Ramos (cell line): ENCODE data around the gene CLCNKA.
"Not testable (repeated sequence)": the region's sequence is repeated elsewhere in the genome, so short reads cannot be mapped to it uniquely, and the experiment has no call there.

Source experiments
- in situ Hi-C: fragments of 300-500 bp; cut with MboI; formaldehyde crosslinking; loops from one replicate; pipeline ENCODE4 v1.14.3; 2022; ENCODE audit warnings: low sequenced_read_pairs; ENCODE audit not compliant: unreplicated experiment

The CLCNKA gene

DNA sequence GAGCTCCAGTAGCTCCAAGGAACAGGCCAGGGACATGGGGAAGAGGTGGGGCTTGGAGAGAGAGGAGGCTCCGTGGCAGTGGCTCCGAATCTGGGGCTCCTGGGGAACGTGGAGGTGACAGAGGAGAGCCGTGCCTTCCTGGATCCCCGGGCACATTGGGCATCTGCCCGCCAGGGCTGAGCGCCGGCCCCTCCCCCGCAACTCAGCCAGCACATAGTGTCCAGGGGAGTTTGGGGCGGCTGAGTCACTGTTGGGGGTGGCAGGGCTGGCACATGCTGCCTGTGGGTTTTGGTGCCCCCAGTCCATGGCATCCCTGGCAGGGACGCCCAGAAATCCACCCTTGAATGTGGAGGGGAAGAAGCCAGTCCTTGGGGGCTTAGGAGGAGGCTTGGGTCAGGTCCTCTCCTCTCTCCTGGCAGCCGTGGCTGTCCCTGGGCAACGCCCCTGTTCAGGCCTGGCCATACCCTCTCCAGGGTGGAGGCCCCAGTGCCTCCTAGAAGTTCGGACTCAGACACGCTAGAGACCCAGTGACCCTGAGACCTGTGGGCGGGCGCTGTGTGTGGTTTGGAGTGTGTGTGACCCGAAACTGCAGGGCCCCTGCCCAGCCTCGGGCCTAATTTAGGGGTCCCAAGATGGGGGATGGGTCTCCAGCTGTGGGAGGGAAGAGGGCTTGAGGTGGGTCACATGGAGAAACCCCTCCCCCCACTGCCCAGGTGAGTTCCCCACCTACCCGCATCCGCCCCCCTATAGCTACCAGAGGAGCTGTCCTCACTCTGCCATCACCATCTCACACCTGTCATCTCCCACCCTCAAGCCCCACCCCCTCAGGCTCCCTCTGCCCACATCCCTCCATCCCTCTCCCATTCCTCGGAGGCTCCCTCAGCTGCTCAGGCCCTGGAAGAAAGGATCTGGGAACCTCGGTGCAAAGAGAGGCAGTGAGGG, 5.6 kb upstream of the CLCNKA start:
- in situ Hi-C loops = no loop called here

DNA sequence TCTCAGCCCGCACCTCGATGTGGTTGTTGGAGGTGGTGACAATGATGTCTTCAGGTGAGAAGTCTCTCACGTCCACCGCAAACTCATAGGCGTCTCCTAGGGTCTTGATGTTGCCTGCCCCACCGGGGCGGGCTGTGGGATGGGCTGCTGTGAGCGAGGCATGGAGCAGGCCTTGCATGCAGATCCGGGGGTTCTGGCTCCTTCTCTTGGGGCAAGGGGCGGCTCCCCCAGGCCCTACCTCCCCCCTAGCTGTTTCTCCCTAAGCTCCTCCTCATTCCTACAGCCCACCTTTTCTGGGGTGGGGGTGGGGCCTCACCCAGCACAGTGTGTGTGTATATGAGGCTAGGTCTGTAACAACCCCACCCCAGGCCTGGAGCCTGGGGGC, 4.8 kb upstream of the CLCNKA start:
- in situ Hi-C loops = no loop called here

DNA sequence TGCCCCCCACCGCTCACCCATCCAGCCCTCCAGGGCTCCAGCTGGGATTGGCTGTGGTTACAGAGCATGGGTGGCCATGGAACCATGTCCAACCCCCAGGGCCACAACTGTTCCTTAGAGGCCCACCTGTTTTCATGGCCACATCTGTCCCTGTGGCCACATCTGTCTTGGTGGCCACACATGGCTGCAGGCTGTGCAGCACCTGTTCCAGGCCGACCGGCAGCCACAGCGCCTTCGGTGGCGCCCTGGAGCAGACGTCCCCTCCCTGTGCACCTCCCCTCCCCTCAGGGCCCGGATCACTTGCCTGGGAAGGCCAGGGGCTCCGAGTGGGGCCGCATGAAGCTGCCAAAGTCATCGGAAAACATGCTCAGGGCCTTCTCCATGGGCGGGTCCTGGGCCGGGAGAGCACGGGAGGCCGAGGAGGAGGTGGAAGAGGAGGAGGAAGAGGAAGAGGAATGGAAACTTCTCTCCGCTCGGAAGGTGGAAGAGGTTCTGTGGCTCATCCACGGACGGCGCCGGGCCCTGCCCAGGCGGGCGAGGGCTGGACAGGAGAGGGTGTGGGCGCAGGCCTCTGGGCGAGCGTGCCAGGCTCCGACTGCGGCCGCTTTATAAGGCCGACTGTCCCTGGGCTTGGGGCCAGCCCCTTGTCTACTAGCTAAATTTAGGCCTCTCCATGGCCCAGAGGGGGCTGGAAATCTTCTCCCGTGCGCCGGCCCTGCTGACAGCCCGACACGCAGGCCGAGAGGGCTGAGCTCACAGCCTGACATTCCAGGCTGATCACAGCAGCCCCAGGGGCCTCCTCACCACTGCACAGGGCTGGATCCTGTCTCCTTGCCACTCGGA, 4.2 kb upstream of the CLCNKA start, which contains the start of gene HSPB7:
Gene HSPB7, minus strand, starts transcription at position 583 of the 843 bp plus-strand sequence. Its CDS starts 80 bp downstream, at position 503.
- in situ Hi-C loops = no loop called here

DNA sequence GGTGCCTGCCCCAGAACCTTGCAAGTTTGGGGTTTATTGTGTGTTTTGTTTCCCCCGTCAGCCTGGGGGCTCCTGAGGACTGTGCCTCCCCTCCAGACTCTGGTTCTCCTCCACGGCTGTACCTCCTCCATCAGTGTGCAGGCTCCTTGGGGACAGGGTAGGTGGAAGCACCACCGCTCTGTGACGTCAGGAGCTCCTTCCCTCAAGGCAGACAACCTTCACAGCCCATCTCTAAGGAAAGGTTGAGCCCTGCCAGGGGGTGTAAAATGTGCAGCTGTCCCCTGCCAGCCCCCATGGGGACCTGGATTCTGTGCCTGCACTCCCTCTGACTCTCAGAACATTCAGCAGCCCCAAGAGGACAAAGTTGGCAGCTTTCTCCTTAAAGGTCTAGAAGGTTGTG, 3.5 kb upstream of the CLCNKA start:
- in situ Hi-C loops = no loop called here

DNA sequence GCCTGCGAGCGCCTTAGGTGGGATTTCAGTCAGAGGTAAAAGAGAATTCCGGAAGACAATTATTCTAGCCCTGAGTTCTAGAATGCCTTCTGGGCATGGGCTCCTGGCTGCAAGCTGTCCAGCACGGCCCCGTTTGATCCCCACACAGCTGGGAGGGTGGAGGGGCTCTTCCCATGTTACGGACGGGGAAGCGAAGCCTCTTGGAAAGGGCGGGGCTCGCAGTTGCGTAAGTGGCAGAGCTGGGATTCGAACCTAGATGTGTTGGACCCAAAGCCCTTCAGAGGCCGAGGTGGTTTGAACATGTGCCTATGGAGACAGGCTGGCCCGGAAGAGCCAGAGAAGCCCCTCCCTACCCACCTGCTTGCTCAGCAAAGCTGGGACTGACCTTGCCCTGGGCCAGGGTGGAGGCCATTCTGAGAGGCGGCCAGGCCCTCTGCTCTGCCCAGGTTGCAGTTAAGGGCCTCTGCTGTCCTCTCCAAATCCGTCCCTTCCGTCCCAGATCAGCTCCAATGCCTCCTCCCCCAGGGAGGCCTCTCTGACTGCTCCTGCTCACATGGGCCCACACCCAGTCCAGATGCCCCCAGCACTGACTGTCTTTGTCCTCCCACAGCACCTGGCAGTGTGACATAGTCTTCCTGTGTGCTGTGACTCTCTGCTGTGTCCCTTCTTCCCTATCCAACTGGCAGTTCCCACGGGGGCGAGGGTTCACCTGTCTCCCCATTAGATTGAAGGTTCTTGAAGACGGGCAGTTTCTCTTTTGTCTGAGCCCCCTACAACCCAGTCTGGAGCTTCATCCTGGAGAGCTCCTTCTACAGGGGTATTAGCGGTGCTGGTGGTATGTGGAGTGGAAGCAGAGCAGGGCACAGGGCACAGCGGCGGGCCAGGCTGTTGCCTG, 2.8 kb upstream of the CLCNKA start:
- in situ Hi-C loops = no loop called here

DNA sequence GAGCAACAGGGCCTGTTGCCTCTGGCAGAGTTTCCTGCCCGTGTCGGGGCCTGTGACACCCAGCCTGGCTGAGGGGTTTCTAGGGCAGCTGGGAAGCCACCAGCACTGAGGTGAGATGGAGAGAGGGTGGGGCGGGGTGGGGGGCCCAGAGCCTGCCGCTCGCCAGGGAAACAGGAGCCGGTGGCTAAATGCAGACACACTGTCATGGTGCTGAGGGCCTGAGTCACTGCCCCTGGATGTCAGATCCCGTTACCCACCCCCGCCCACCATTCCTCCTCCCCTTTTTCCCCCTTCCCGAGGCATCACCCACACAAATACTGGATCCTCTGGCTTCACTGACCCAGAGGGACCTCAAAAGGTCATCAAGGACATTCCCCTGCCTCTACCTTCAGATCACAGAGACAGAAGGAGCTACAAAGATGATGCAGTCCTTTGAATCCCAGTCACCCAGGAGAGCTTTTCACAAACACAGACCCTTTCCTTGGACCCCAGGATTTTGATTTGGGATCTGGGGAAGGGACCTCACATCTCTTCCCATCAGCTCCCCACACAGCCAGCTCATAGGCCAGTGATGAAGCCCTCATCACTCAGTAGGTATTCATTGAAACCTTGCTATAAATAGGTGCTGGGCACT, 2.1 kb upstream of the CLCNKA start:
- in situ Hi-C loops = no loop called here

DNA sequence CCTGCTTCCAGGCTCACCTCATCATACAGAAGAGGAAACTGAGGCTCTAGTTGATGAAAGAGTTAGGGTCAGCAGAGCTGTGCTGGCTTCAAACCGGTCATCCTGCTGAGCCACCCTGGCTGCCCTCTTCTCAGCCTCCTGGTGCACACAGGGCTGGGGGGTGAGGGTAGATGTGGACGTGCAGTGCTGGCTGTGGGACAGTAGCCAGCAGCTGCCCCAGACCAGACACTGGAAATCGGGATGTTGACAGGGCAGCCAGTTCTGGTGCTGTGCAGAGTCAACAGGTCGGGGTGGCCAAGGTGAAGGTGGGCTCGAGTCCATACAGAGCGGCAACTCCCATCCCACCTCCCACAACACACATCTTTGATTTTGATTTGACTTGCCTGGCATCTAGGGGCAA, 1.5 kb upstream of the CLCNKA start:
- in situ Hi-C loops = no loop called here

DNA sequence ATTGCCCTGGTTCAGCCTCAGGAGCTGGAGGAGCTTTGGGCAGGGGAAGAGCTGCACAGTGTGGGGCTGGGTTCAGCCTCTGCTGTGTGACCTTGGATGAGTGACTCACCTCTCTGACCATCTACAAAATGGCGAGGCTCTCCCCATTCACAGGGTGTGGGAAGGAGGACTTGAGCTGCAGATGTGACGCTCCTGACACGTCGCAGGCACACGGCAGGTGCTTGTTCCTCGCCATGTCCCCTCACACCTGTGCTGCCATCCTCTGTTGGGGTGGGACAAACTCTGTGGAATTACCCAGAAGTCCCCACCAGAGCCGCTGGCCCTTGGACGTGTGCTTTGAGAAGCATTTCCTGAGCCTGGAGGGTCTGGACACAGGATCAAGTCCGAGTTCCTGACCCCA, 958 bp upstream of the CLCNKA start:
- in situ Hi-C loops = not testable (repeated sequence)

DNA sequence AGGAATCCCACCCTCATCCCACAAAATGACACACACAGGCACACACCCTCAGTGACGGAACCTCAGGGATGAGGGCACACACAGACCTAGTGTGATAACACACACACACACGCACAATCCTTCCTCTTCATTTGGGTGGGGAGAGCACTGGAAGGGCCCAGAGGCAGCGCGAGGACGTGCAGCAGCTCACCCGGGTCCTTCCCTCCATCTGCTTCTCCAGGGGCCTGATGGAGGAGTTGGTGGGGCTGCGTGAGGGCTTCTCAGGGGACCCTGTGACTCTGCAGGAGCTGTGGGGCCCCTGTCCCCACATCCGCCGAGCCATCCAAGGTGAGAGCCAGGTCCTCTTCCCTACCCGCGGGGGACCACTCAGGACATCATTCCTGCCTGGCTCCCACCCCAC, 557 bp downstream of the CLCNKA start:
- in situ Hi-C loops = no loop called here

DNA sequence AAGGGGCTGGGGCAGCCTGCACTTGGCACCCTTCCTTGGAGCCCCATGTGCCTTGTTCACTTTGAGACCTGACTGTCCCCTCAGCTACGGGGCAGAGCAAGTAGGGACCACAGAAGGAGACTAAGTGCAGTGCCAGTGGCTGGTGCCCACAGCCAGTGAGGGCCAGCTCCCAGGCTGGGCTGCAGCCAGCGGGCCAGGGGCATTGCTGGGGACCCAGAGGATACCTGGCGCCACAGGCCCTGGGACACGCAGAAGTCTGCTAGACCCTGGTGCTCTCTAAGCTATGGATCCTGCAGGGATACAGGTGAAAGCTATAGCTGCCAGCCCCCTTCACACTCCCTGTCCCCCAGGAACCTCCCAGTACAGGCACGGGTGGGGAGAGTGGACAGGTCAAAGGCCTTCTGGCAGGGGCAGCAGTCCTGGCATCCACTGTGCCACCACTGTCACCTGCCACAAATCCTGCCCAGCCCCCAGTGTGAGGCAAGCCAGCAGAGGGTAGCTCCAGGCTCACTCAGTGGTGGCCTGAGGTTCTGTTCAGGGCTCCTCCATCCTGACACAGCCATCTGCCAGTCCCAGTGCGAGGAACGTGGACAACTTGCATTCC, 1.3 kb downstream of the CLCNKA start:
- in situ Hi-C loops = no loop called here

DNA sequence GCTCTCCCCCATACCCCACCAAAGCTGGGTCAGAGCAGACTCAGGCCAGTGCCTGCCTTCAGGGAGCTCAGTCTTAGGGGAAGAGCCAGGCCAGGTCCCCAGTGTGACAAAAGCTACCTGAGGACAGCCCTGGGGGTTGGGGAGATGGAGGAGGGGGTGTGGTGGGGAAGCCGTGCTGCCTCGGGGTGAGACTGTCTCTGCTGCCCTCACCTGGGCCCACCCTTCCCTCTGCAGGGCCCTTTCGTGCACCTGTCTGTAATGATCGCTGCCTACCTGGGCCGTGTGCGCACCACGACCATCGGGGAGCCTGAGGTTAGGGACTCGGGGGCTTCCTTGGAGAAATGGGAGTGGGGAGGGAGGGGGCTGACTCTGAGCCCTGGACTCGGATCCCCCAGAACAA, 4.5 kb downstream of the CLCNKA start:
- in situ Hi-C loops = not testable (repeated sequence)

DNA sequence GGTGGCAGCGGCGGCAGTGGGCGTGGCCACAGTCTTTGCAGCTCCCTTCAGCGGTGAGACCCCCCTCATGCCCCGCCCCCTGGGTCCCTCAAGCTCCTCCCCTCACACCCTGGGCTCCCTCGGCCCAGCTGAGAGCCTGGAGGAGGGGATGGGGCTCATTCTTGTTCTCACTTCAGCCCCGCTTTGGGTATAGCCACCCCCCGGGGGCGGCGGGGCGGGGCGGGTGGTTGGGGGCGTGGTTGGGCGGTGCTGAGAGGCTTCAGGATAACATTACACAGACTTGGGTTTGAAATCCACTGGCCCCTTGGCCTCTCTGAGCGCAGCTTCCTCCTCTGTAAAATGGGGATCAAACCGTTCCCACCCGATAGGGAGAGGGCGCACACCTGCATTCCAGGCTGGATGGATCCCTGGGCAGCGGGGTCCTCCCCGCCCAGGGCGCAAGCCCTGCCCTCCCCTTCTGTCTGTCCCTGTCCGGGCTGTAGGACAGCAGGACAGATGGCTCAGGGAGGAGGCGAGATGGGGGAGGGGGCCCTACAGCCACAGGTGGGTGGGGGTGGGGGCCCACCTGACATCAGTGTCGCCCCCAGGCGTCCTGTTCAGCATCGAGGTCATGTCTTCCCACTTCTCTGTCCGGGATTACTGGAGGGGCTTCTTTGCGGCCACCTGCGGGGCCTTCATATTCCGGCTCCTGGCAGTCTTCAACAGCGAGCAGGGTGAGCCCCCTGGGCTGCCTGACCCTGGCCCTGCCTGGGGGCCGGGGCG, 5.1 kb downstream of the CLCNKA start:
- in situ Hi-C loops = no loop called here

DNA sequence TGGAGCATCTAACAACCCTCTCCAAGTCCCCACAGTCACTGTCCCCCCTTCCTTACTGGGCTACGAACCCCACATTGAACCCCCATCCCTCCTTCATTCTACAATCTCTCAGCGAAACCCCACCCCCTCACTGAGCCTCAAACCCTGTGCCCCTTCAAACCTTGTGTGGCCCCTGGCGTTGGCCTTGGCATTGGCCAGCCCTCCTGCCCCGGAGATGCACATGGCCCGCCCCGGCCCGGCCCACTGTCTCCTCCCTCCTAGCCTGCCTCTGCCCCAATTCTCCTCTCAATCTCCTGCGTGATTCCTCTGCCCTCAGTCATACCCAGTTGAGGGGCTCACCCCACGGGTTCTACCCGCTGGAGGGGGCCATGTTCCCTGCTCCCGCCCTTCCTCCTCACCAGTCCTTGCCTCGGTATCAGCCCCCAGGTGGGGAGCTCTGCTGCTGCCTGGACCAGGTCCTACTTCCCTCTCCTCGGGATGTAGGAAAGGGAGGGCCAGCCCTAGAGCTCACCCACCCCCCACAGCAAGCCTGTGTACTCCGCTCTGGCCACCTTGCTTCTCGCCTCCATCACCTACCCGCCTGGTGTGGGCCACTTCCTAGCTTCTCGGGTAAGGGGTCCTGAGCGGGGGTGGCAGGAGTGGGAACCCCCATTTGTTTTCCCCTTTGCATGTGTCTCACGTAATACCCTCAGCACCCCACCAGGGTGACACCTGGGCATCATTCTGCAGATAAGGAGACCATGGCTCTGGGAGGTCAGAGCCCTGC, 6.6 kb downstream of the CLCNKA start:
- in situ Hi-C loops = no loop called here

DNA sequence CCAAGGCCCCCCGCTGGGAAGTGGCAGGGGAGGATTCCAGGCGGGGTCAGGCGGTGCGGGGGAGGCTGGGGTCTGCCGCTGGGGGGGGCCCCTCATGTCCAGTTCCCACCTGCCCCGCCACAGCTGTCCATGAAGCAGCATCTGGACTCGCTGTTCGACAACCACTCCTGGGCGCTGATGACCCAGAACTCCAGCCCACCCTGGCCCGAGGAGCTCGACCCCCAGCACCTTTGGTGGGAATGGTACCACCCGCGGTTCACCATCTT, 7.1 kb downstream of the CLCNKA start:
- in situ Hi-C loops = not testable (repeated sequence)

DNA sequence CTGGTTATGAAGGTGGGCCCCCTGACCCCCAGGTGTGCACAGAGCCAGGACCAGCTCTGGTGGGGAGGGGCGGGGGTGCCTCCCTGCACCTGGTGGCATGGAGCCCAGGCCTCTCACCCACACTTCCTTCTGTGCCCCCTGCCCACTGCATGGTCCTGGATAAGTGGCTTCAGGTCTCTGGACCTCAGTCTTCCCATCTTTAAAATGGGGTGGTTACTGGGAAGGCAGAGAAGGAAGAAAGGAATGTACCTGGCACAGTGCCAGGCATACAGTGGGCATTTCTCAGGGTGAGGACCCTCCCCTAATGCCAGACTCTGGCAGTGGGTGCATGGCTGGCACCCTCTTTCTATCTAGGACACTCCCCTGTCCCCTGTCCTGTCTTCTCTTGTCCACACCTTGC, 7.5 kb downstream of the CLCNKA start:
- in situ Hi-C loops = no loop called here

DNA sequence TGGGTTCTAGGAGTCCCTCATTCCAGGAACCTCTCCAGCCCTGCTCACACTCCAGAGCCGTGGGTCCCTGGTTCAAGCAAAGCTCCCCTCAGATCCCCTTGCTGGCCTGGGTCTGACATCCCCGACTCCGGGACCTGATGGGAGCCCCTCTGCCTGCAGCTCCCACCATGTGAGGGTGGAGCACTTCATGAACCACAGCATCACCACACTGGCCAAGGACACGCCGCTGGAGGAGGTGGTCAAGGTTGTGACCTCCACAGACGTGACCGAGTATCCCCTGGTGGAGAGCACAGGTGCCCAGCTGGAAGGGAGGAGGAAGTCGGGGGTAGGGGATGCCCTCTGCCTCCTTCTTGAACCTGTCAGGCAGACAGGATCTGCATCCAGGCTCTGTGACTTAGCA, 9.7 kb downstream of the CLCNKA start:
- in situ Hi-C loops = no loop called here

DNA sequence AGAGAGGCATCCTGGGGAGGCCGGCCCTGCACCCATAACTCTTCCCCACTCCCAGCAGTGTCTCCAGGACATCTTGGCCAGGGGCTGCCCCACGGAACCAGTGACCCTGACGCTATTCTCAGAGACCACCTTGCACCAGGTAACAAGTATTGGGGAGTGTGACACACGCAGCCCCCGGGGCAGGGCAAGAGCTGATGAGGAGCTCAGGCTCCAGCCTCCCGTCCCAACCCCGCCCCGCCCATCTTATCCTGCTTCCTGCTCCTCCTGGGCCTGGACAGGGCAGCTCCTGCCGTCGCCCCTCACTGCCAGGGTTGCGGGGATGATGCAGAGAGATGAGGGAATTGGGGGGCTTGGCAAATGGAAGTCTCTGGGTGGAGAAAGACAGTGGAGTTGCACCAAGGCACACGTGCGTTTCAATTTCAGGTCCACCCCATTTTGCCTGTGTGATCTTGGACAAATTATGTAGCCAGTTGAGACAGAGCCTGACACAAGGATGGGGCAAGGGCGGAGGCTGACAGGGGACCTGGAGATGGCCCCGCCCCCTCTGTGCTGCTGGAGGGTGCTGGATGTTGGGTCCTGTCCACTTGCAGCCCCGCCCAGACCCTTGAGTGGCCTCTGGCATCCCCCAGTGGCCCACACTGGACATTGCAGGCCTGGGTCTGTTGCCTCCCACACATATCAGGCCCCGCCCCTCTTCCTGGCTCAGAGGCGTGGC, 10.7 kb downstream of the CLCNKA start:
- in situ Hi-C loops = no loop called here
